T-helper 1 cell treated with Interleukin-12 subunit alpha and Interleukin-12 subunit beta and Interleukin-4 antibody, amounts not matched to agents 30 μg/mL and 1 μg/mL, for 36 hours (primary cell): ENCODE data around the gene TUBA3C.

Experiments
- H3K27ac Mint-ChIP-seq: one replicate; pipeline ENCODE4 v1.8.0; 2021; ENCODE audit warnings: mild to moderate bottlenecking, mixed read lengths
- H3K27me3 Mint-ChIP-seq: one replicate; pipeline ENCODE4 v1.8.0; 2021; ENCODE audit warnings: low read depth, mixed read lengths
- H3K36me3 Mint-ChIP-seq: one replicate; pipeline ENCODE4 v1.8.0; 2021; ENCODE audit warnings: low read depth, mixed read lengths
- H3K4me1 Mint-ChIP-seq: one replicate; pipeline ENCODE4 v1.8.0; 2021; ENCODE audit warnings: low read depth, mixed read lengths
- H3K4me3 Mint-ChIP-seq: one replicate; pipeline ENCODE4 v1.8.0; 2021; ENCODE audit warnings: mild to moderate bottlenecking, moderate library complexity, mixed read lengths
- H3K9me3 Mint-ChIP-seq: one replicate; pipeline ENCODE4 v1.8.0; 2021; ENCODE audit warnings: mixed read lengths

The TUBA3C gene

GRCh38 chr13:19155321-19155861, 26.2 kb downstream of the TUBA3C start:
- no peaks in the 10 kb centered on the region for H3K9me3 Mint-ChIP-seq
- no peaks in the 10 kb centered on the region for H3K36me3 Mint-ChIP-seq
- H3K27ac Mint-ChIP-seq = no peak overlapping the region
- no peaks in the 10 kb centered on the region for H3K4me1 Mint-ChIP-seq
- H3K27me3 Mint-ChIP-seq = no peaks in the 10 kb centered on the region
- H3K4me3 Mint-ChIP-seq = no peak overlapping the region

- no peak overlapping the region for H3K27ac Mint-ChIP-seq
- no peaks in the 10 kb centered on the region for H3K4me1 Mint-ChIP-seq
- no peaks in the 10 kb centered on the region for H3K36me3 Mint-ChIP-seq
- no peaks in the 10 kb centered on the region for H3K27me3 Mint-ChIP-seq
- H3K9me3 Mint-ChIP-seq = no peaks in the 10 kb centered on the region
- H3K4me3 Mint-ChIP-seq = no peak overlapping the region
Observed at GRCh38 chr13:19154843-19155242, 26.8 kb downstream of the TUBA3C start.

- Mint-ChIP-seq H3K27ac (no peak overlapping the region), H3K36me3 (no peaks in the 10 kb centered on the region), H3K4me3 (no peak overlapping the region), H3K27me3 (no peaks in the 10 kb centered on the region), H3K9me3 (peaks cover 3% of the 10 kb centered on the region), H3K4me1 (no peaks in the 10 kb centered on the region)
Observed at GRCh38 chr13:19153782-19154450, 27.7 kb downstream of the TUBA3C start.

- Mint-ChIP-seq H3K9me3 (peaks cover 10% of the 10 kb centered on the region), H3K36me3 (no peaks in the 10 kb centered on the region), H3K27ac (no peak overlapping the region)
Observed at GRCh38 chr13:19152403-19152802, 29.2 kb downstream of the TUBA3C start.

GRCh38 chr13:19151581-19152263, 29.9 kb downstream of the TUBA3C start:
- Mint-ChIP-seq H3K27me3 (no peaks in the 10 kb centered on the region), H3K4me3 (no peak overlapping the region), H3K9me3 (peaks cover 10% of the 10 kb centered on the region), H3K4me1 (no peaks in the 10 kb centered on the region), H3K27ac (no peak overlapping the region), H3K36me3 (no peaks in the 10 kb centered on the region)

More at GRCh38 chr13:19152403-19152802, 29.2 kb downstream of the TUBA3C start:
- Mint-ChIP-seq H3K27me3 (no peaks in the 10 kb centered on the region), H3K4me3 (no peak overlapping the region), H3K4me1 (no peaks in the 10 kb centered on the region)

- no peak overlapping the region for H3K4me3 Mint-ChIP-seq
- H3K27me3 Mint-ChIP-seq = no peaks in the 10 kb centered on the region
- peaks cover 16% of the 10 kb centered on the region for H3K9me3 Mint-ChIP-seq
- H3K4me1 Mint-ChIP-seq = no peaks in the 10 kb centered on the region
- no peak overlapping the region for H3K27ac Mint-ChIP-seq
- no peaks in the 10 kb centered on the region for H3K36me3 Mint-ChIP-seq
Observed at GRCh38 chr13:19150712-19151228, 30.9 kb downstream of the TUBA3C start.

GRCh38 chr13:19150226-19150625, 31.4 kb downstream of the TUBA3C start:
- Mint-ChIP-seq H3K4me1 (no peaks in the 10 kb centered on the region), H3K27ac (no peak overlapping the region), H3K9me3 (peaks cover 16% of the 10 kb centered on the region), H3K27me3 (no peaks in the 10 kb centered on the region), H3K4me3 (no peak overlapping the region), H3K36me3 (no peaks in the 10 kb centered on the region)

GRCh38 chr13:19148561-19148960, 33.1 kb downstream of the TUBA3C start:
- no peak overlapping the region for H3K27ac Mint-ChIP-seq
- peaks cover 16% of the 10 kb centered on the region for H3K9me3 Mint-ChIP-seq
- no peak overlapping the region for H3K4me3 Mint-ChIP-seq
- H3K4me1 Mint-ChIP-seq = no peaks in the 10 kb centered on the region
- H3K27me3 Mint-ChIP-seq = no peaks in the 10 kb centered on the region
- no peaks in the 10 kb centered on the region for H3K36me3 Mint-ChIP-seq
